WERI-Rb-1 (cell line): ENCODE measurements around the gene TENM3.

Experiments
- DNase-seq: peaks from one replicate; pipeline ENCODE4 v3.0.0-alpha.2; 2020
- H3K27ac ChIP-seq: fragments of 250-450 bp; sonication (Bioruptor Pico); 2 replicates; pipeline ENCODE4 v1.5.1; 2020; ENCODE audit warnings: mild to moderate bottlenecking, moderate library complexity
- H3K27me3 ChIP-seq: fragments of 250-450 bp; sonication (Bioruptor Pico); 2 replicates; pipeline ENCODE4 v1.5.1; 2021; ENCODE audit warnings: mild to moderate bottlenecking, low read depth, moderate library complexity; ENCODE audit not compliant: insufficient read depth, severe bottlenecking
- H3K36me3 ChIP-seq: fragments of 250-450 bp; sonication (Bioruptor Pico); 2 replicates; pipeline ENCODE4 v1.5.1; 2020; ENCODE audit warnings: mild to moderate bottlenecking, moderate library complexity
- H3K4me3 ChIP-seq: 2 replicates; pipeline ENCODE4 v1.5.1; 2011; ENCODE audit warnings: low read depth, mild to moderate bottlenecking, control low read depth, low read length
- H3K9me3 ChIP-seq: fragments of 250-450 bp; sonication (Bioruptor Pico); 2 replicates; pipeline ENCODE4 v1.5.1; 2021; ENCODE audit warnings: mild to moderate bottlenecking, moderate library complexity; ENCODE audit not compliant: severe bottlenecking
- CTCF ChIP-seq: IDR thresholded peaks from 2 replicates; pipeline ENCODE4 v1.5.1; 2011; ENCODE audit warnings: low read depth, mild to moderate bottlenecking, control low read depth, inconsistent platforms, low read length

Gene TENM3

GRCh38 chr4:182552948-182553347 lies 309.7 kb downstream of the TENM3 start:
- H3K27me3 ChIP-seq = no peaks in the 10 kb centered on the region
- no peak overlapping the region for H3K4me3 ChIP-seq

GRCh38 chr4:182553653-182554052 lies 310.5 kb downstream of the TENM3 start:
- no peak for TF ChIP-seq CTCF
- no peak for DNase-seq
- H3K9me3 ChIP-seq = no peaks in the 10 kb centered on the region
- H3K27ac ChIP-seq = no peak overlapping the region
- H3K4me3 ChIP-seq = no peak overlapping the region
- H3K36me3 ChIP-seq = no peaks in the 10 kb centered on the region
- no peaks in the 10 kb centered on the region for H3K27me3 ChIP-seq

More at GRCh38 chr4:182552948-182553347, 309.7 kb downstream of the TENM3 start:
- Histone ChIP-seq H3K27ac (no peak overlapping the region), H3K36me3 (no peaks in the 10 kb centered on the region), H3K9me3 (no peaks in the 10 kb centered on the region)
- DNase-seq = no peak
- TF ChIP-seq CTCF = no peak

- Histone ChIP-seq H3K4me3 (no peak overlapping the region), H3K27me3 (no peaks in the 10 kb centered on the region), H3K27ac (no peak overlapping the region), H3K9me3 (no peaks in the 10 kb centered on the region), H3K36me3 (no peaks in the 10 kb centered on the region)
- no peak for DNase-seq
- no peak for TF ChIP-seq CTCF
Observed at GRCh38 chr4:182554736-182555135, 311.5 kb downstream of the TENM3 start.

GRCh38 chr4:182555997-182556418 lies 312.8 kb downstream of the TENM3 start:
- DNase-seq = no peak
- no peak for TF ChIP-seq CTCF
- H3K4me3 ChIP-seq = no peak overlapping the region

GRCh38 chr4:182556580-182556979 lies 313.4 kb downstream of the TENM3 start:
- TF ChIP-seq CTCF = no peak
- no peak for DNase-seq
- H3K9me3 ChIP-seq = no peaks in the 10 kb centered on the region
- no peak overlapping the region for H3K27ac ChIP-seq
- H3K27me3 ChIP-seq = no peaks in the 10 kb centered on the region
- H3K4me3 ChIP-seq = no peak overlapping the region
- H3K36me3 ChIP-seq = no peaks in the 10 kb centered on the region

More at GRCh38 chr4:182555997-182556418, 312.8 kb downstream of the TENM3 start:
- H3K36me3 ChIP-seq = no peaks in the 10 kb centered on the region
- H3K27ac ChIP-seq = no peak overlapping the region
- H3K27me3 ChIP-seq = no peaks in the 10 kb centered on the region
- no peaks in the 10 kb centered on the region for H3K9me3 ChIP-seq

GRCh38 chr4:182560358-182560757 lies 317.2 kb downstream of the TENM3 start:
- no peak overlapping the region for H3K4me3 ChIP-seq
- no peak for TF ChIP-seq CTCF
- H3K9me3 ChIP-seq = no peaks in the 10 kb centered on the region
- H3K27me3 ChIP-seq = no peaks in the 10 kb centered on the region
- no peak for DNase-seq
- no peaks in the 10 kb centered on the region for H3K36me3 ChIP-seq
- H3K27ac ChIP-seq = no peak overlapping the region
